ENCODE data around the gene CEP128.

The CEP128 gene

DNA sequence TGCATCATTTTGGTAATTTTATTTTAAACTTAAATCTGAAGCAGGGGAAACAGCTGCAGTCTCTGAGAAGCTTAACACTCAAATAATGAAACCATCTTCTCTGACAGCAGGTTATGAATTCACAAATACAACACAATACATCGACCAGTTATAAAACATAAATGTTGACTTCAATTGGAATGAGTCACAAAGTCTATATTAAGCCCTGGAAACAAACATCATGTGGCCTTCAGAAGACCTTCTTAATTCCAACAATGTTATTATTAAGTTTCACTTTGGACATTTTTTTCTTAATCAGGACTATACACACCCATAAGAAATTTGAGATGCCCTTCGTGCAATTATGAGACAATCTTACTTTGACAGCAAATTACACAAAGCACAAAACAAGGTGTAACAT lies 68.9 kb downstream of the CEP128 start:
- CTCF ChIA-PET, result no interaction called here
- no peak for TF ChIP-seq ELF4 (IDR thresholded peaks at IDR 0.05)
- no peak for TF ChIP-seq NFRKB (IDR thresholded peaks at IDR 0.05)
- TF ChIP-seq TARDBP (IDR thresholded peaks at IDR 0.05), result no peak
- no peak for TF ChIP-seq HDGF (IDR thresholded peaks at IDR 0.05; ENCODE audit: borderline replicate concordance)
- no peak for TF ChIP-seq ARNT (IDR thresholded peaks at IDR 0.05)
- TF ChIP-seq SP1 (IDR thresholded peaks at IDR 0.05), result no peak
- no peak for TF ChIP-seq ZNF384 (IDR thresholded peaks at IDR 0.05)
- TF ChIP-seq L3MBTL2 (conservative IDR thresholded peaks at IDR 0.05), result no peak
- no peak for TF ChIP-seq FOXA1 (IDR thresholded peaks at IDR 0.05)
- TF ChIP-seq FOXM1 (IDR thresholded peaks at IDR 0.05; ENCODE audit: borderline replicate concordance), result no peak
- no peak for TF ChIP-seq SUZ12 (IDR thresholded peaks at IDR 0.05)
- TF ChIP-seq CTBP1 (IDR thresholded peaks at IDR 0.05; ENCODE audit: borderline replicate concordance), result no peak
- TF ChIP-seq LEF1 (IDR thresholded peaks at IDR 0.05; ENCODE audit: borderline replicate concordance), result no peak
- TF ChIP-seq PKNOX1 (IDR thresholded peaks at IDR 0.05), result no peak
- TF ChIP-seq BHLHE40 (IDR thresholded peaks at IDR 0.05; ENCODE audit: borderline replicate concordance), result no peak
- TF ChIP-seq FOXK2 (IDR thresholded peaks at IDR 0.05), result no peak
- no peak for DNase-seq (ENCODE audit: extremely low spot score)
- POLR2A ChIA-PET, result no interaction called here

DNA sequence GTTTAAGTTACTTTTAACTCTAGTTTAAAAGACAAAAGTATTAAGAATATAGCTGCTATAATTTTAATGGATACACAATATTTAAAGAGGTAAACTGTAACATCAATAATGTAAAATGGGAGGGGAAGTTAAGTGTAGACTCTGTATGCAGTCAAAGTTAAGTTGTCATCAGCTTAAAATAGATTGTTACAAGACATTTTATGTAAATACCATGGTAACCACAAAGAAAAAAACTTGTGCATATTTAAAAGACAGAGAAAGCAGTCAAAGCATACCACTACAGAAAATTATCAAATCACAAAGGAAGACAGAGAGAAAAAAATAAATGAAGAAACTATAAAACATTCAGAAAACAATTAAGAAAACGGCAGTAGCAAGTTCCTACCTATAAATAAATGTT lies 73.3 kb downstream of the CEP128 start:
- TF ChIP-seq ELF4 (IDR thresholded peaks at IDR 0.05) (no peak), TARDBP (IDR thresholded peaks at IDR 0.05) (no peak), FOXA1 (IDR thresholded peaks at IDR 0.05) (no peak), FOXK2 (IDR thresholded peaks at IDR 0.05) (no peak), SP1 (IDR thresholded peaks at IDR 0.05) (no peak), CTBP1 (IDR thresholded peaks at IDR 0.05; ENCODE audit: borderline replicate concordance) (no peak), SUZ12 (IDR thresholded peaks at IDR 0.05) (no peak), FOXM1 (IDR thresholded peaks at IDR 0.05; ENCODE audit: borderline replicate concordance) (no peak), PKNOX1 (IDR thresholded peaks at IDR 0.05) (no peak), ZNF384 (IDR thresholded peaks at IDR 0.05) (no peak), ARNT (IDR thresholded peaks at IDR 0.05) (no peak), LEF1 (IDR thresholded peaks at IDR 0.05; ENCODE audit: borderline replicate concordance) (no peak), HDGF (IDR thresholded peaks at IDR 0.05; ENCODE audit: borderline replicate concordance) (no peak), NFRKB (IDR thresholded peaks at IDR 0.05) (no peak), L3MBTL2 (conservative IDR thresholded peaks at IDR 0.05) (no peak)
- DNase-seq (ENCODE audit: extremely low spot score), result no peak
- ChIA-PET POLR2A (no interaction called here), CTCF (no interaction called here)

DNA sequence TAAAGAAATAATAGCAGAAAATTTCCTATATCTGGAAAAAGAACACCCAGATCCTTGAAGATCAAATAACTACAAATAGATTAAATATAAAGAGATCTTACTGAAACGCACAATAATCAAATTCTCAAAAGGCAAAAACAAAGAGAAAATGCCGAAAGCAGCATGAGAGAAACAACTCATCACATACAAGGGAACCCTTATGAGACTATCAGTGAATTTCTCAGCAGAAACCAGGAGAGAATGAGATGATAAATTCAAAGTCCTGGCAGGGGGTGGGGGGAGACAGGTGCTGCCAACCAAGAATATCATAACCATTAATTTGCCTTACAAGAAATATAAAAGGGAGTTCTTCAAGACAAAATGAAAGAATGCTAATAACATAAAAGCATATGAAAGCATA lies 73.7 kb downstream of the CEP128 start:
- DNase-seq (ENCODE audit: extremely low spot score), result no peak
- TF ChIP-seq ZNF384 (IDR thresholded peaks at IDR 0.05) (no peak), ARNT (IDR thresholded peaks at IDR 0.05) (no peak)
- ChIA-PET CTCF (no interaction called here), POLR2A (no interaction called here)

GRCh38 chr14:80867091-80867490 lies 74.4 kb downstream of the CEP128 start:
- CTCF ChIA-PET, result no interaction called here
- no peak for DNase-seq (ENCODE audit: extremely low spot score)
- POLR2A ChIA-PET, result no interaction called here
- no peak for TF ChIP-seq CTBP1 (IDR thresholded peaks at IDR 0.05; ENCODE audit: borderline replicate concordance)
- TF ChIP-seq SUZ12 (IDR thresholded peaks at IDR 0.05), result no peak
- no peak for TF ChIP-seq SP1 (IDR thresholded peaks at IDR 0.05)
- TF ChIP-seq ZNF384 (IDR thresholded peaks at IDR 0.05), result no peak

DNA sequence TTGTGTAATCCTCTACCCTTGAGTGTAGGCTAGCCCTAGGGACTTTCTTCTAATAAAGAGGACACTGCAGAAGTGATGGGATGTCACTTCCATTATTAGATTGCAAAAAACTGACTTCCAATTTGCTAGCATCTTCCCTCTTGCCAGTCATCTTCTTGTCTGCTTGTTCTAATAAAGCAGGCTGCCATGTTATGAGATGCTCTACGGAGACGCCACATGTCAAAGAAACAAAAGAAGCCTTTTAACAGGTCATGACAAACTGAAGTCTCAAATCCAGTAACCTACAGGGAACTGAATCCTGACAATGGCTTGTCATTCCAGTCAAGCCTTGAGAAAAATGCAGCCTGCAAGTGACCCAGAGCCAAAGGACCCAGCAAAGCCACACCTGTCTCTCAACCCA lies 76.0 kb downstream of the CEP128 start:
- ChIA-PET POLR2A (no interaction called here), CTCF (no interaction called here)
- TF ChIP-seq LEF1 (IDR thresholded peaks at IDR 0.05; ENCODE audit: borderline replicate concordance) (no peak), ELF4 (IDR thresholded peaks at IDR 0.05) (no peak), SP1 (IDR thresholded peaks at IDR 0.05) (no peak), SUZ12 (IDR thresholded peaks at IDR 0.05) (no peak), FOXA1 (IDR thresholded peaks at IDR 0.05) (no peak), FOXK2 (IDR thresholded peaks at IDR 0.05) (no peak), ARNT (IDR thresholded peaks at IDR 0.05) (no peak), PKNOX1 (IDR thresholded peaks at IDR 0.05) (no peak), L3MBTL2 (conservative IDR thresholded peaks at IDR 0.05) (no peak), CTBP1 (IDR thresholded peaks at IDR 0.05; ENCODE audit: borderline replicate concordance) (no peak), TARDBP (IDR thresholded peaks at IDR 0.05) (no peak), ZNF384 (IDR thresholded peaks at IDR 0.05) (no peak), HDGF (IDR thresholded peaks at IDR 0.05; ENCODE audit: borderline replicate concordance) (no peak), BHLHE40 (IDR thresholded peaks at IDR 0.05; ENCODE audit: borderline replicate concordance) (no peak), NFRKB (IDR thresholded peaks at IDR 0.05) (no peak), FOXM1 (IDR thresholded peaks at IDR 0.05; ENCODE audit: borderline replicate concordance) (no peak)
- DNase-seq (ENCODE audit: extremely low spot score), result no peak

GRCh38 chr14:80862983-80863382 lies 78.6 kb downstream of the CEP128 start:
- no peak for DNase-seq (ENCODE audit: extremely low spot score)
- no peak for TF ChIP-seq FOXM1 (IDR thresholded peaks at IDR 0.05; ENCODE audit: borderline replicate concordance)
- TF ChIP-seq FOXK2 (IDR thresholded peaks at IDR 0.05), result no peak
- no peak for TF ChIP-seq BHLHE40 (IDR thresholded peaks at IDR 0.05; ENCODE audit: borderline replicate concordance)
- TF ChIP-seq SP1 (IDR thresholded peaks at IDR 0.05), result no peak
- no peak for TF ChIP-seq LEF1 (IDR thresholded peaks at IDR 0.05; ENCODE audit: borderline replicate concordance)
- no peak for TF ChIP-seq ELF4 (IDR thresholded peaks at IDR 0.05)
- no peak for TF ChIP-seq PKNOX1 (IDR thresholded peaks at IDR 0.05)
- TF ChIP-seq L3MBTL2 (conservative IDR thresholded peaks at IDR 0.05), result no peak
- ChIA-PET CTCF (interaction anchor here (1.5 kb wide), 1 partner anchor 807 kb away, joined by 4 read pairs; no protein-coding TSS in a partner anchor), POLR2A (no interaction called here)

Data from HEK293T (cell line).